CD4-positive, alpha-beta T cell treated with Interleukin-15 for 4 hours (primary cell): ENCODE data around the gene PRR33.

Experiments used
- DNase-seq: peaks from one replicate; pipeline ENCODE4 v3.0.0-alpha.2; 2020; ENCODE audit warnings: low spot score

The PRR33 gene

DNA sequence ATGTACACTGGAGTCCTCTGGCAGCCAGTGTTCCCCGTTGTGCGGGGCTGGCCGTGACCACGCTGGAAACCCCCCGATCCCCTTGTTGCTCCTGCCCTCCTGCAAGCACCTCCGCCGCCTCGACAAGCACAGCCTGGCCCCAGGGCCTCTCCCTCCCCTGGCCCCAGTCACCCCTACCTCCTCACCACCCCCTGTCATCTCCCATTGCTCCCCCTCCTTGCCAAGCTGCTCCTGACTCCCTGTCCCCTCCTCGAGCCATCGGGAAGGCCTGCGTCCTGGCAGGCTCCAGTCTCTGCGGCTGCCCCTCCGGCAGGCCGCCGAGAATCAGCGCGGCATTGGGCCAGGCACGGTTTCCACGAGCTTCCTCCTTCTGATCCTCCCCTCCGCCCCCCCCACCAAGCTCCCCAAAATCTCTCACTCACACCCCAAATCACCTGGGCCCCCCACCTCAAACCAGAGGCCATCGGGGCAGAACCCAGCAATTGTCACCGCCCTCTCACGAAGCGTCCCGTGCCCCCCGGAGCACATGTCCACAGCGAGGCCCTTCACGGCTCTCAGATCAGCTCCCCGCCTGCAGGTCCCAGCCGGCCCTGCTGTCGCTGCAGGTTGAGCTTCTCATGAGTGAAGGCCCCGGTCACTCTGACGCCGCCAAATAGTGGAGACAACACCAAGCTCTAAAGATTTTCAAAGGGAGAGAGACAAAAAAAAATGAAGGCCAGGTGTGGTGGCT is 44.5 kb downstream of the PRR33 start:
- DNase-seq: no peak

DNA sequence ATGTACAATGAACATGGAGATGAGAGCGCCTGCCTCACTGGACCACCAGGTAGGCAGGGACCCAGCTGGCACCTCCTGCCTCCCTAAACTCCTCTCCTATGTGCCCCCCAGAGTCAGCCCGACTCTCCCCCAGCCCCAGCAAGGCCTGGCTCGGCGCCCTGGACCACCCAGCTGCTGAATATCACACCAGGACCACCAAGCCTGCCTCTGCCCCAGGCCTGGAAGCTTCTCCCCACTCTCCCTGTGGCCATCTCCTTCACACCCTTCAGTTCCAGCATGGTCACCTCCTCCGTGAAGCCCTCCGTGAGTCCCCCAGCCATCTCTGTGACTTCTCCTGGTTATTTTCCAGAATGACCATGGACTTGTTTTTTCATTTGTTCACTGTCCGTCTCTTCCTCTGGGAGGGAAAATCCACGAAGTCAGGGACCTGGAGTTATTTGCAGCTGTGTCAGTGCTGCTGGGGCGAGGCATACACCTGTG is 45.2 kb downstream of the PRR33 start:
- DNase-seq: no peak

DNA sequence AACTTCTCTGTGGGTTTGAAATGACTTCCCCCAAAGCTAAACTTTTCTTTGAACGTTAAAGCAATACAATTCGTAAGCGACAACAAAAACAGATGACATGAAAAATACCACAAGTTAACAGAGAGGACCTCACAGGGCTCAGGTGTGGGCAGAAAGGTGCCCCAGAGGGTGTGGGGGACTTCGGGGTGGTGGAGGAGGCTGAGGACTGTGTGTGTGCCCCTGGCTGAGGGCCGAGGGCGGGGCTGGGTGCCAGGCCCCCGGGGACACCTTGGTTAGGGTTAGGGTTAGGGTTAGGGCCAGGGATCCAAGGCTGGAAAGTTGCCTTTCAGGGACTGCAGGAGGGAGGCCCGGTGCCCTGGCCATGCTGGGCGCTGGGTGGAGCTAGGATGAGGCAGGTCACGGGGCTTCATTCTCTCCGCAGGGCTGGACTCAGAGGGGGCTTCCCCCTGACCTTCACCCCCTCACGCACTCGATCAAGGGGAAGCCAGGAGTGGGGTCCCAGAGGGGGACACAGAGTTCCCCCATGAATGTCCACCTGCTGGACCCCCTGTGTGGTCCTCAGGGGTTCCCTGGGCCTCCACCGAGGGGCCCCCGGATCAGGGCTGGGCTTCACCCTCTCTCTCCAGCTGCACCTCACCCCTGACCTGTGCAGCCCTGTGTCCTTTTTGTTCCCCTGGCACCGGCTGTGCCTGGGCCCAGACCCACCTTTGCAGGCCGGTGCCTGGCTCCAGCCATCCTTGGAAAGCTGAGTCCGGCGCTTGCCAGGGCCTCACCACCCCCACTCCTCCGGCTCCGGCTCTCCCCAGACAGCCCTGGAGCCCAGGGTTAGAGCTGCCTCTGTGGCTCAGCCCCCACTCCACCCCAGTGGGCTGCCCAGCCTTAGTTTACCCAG is 45.9 kb downstream of the PRR33 start:
- peak; percentile 32 for DNase-seq

DNA sequence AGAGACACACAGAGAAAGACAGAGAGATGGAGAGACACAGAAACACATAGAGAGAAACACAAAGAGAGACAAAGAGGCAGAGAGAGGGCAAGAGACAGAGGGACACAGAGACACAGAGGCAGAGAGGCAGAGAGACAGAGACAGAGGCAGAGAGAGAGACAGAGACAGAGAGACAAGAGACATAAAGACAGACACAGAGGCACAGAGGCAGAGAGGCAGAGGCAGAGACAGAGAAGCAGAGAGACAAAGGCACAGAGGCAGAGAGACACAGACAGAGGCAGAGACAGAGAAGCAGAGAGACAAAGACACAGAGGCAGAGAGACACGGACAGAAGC is 46.6 kb downstream of the PRR33 start:
- DNase-seq: no peak

DNA sequence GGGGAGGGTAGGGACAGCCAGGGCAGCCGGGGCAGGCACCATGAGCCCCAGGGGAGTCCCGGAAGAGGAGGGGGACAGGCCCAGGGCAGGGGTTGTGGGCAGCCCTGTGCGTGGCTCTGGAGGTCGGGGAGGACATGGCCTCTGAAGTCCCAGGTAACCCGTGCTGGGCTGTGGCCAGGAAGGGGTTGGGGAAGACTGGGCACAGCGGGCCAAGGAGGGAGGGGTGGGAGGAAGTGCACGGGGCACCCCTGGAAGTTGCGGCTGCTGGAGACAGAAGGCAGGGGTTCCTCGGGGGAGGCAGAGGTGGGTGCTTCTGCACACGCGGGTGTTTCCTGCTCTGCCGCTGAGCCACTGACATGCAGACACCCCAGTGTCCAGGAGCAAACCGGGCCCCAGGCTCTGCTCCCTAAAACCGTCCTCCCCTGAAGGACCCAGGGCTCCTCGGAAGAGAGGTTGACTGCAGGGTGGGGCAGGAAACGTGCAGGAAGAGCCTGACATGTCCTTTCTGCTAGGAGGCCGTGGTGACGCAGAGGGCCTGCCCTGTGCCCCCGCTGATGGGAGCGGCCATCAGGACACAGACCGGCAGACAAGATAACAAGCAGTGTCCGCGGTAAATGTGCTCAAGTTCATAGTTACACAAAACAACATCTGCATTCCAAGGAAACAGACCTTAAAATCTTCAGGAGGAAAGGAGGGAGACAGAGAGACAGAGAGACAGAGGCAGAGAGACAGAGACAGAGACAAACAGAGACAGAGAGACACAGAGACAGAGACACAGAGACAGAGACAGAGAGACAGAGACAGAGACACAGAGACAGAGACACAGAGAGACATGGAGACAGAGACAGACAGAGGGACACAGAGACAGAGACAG is 47.2 kb downstream of the PRR33 start:
- peak; percentile 64 for DNase-seq

DNA sequence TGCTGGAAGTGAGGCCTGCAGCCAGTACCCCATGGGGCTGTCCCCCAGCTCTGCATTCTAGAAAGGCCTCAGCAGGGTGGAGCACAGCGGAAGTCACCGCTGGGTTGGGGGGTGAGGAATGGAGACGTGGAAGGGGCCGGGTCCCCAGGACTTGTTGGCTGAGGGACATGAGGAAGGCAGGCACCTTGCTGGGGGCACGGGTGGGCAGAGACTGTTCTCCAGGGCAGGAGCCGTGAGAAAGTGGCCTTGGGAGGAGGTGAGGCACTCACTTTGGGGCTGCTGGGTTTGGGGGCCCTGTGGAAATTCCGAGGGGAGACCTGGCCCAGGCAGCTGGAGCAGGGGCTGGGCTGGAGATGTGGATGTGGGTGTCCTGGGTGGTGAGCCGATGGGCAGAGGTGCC is 47.9 kb downstream of the PRR33 start:
- DNase-seq: no peak

DNA sequence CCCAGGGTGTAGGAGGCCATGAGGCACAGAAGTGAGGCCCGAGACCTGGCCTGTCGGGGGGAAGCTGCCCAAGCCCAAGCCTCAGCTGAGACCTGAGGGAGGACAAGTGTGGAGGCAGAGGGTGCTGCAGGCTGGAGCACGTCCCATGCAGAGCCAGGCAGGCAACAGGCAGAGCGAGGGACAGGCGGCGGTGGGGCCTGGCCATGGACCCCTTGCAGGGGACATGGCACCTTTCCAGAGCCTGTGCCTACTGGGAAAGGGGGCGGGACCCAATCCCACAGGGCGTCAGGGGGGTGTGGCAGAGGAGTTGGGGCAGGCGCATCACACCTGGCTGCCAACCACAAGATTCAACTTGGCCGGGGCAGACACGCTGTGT is 48.6 kb downstream of the PRR33 start:
- no peak for DNase-seq

DNA sequence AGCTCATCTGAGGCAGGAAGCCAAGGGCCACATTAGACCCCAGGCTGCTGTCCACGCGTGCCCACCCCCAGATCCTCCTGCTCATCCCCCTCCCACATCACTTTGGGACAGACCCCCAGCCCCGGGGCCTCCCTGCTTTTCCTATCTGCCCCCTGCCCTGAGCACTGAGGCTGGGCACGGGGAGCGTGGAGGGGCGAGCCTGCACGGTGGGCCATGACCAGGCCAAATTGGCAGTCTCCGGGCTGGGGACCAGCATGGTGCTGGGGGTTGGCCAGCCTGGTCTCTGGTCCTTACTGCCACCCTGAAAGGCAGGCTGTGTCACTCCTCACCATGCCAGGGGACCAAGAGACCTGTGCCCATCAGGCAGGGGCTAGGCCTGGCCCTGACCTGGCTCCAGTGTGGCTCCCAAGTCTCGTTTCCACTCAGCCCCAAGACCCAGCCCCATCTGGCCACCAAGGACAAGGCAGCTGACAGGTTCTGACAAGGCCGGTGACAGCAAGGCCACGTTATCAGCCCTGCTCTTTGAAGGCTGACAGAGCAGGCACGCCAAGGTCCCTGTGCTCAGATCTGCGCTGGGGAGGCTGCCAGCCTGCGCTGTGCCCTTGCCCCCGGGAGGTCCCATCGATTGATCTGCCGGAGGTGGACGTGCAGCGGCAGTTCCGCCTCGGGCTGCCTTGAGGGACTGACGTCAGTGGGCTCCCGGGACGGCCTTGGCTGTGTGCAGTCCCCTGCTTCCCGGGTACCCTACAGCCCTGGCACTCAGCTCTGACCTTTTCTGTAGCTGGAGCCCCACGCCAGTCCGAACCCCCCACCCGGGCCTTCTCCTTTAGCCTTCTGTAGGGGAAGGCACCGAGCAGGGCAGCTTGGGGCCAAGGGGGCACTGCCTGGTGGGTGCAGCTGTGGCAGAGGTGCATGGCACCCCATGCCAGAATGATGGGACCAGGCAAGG is 49.3 kb downstream of the PRR33 start:
- no peak for DNase-seq

DNA sequence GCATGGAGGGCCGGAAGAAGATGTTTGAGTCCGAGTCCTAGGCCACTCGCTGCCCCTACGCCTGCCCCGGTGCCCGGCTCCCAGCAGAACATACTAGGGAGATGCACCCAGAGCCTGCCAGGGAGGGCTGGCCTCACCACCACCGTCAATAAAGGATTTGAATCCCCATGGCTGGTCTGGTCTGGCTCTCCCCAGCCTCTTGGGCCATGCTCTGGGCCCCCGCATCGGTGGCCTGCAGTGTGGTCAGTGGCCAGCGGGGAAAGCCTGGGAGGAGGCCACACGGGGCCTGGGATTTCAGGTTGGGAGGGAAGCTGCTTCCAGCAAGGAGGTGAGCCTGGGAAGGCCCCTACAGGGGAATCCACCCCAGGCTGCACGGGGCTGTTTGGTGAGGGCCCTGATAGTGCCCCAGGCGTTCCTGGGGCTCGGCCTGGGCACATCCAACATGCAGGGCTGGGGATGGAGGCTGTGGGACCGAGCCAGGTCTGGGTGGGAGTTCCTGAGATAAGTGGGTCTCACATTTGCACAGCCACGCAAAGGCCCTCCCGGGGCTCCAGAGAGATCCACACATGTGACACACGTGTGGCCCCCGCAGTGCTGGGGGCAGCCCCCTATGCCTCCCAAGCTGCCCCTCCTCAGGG is 50.1 kb downstream of the PRR33 start:
- no peak for DNase-seq

DNA sequence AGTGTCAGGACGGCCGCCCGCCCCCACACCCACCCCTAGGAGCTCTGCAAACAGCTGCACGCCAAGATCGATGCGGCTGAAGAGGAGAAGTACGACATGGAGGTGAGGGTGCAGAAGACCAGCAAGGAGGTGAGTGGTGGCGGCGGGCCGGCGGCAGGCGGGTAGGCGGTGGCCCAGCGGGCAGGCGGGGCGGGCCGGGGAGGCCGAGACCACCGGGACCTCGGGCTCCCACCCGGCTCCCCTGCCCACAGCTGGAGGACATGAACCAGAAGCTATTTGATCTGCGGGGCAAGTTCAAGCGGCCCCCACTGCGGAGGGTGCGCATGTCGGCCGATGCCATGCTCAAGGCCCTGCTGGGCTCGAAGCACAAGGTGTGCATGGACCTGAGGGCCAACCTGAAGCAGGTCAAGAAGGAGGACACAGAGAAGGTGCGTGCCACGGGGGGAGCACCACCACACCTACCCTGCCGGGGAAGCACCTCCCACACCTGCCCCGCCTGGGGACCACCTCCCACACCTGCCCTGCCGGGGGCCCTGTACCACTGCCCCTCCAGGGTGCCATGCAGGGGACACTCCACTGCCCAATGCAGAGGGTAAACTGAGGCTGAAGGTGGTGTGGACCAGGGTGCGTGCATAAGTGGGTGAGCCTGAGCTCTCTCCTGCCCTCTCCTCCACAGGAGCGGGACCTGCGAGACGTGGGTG is 50.8 kb downstream of the PRR33 start:
- DNase-seq: no peak

DNA sequence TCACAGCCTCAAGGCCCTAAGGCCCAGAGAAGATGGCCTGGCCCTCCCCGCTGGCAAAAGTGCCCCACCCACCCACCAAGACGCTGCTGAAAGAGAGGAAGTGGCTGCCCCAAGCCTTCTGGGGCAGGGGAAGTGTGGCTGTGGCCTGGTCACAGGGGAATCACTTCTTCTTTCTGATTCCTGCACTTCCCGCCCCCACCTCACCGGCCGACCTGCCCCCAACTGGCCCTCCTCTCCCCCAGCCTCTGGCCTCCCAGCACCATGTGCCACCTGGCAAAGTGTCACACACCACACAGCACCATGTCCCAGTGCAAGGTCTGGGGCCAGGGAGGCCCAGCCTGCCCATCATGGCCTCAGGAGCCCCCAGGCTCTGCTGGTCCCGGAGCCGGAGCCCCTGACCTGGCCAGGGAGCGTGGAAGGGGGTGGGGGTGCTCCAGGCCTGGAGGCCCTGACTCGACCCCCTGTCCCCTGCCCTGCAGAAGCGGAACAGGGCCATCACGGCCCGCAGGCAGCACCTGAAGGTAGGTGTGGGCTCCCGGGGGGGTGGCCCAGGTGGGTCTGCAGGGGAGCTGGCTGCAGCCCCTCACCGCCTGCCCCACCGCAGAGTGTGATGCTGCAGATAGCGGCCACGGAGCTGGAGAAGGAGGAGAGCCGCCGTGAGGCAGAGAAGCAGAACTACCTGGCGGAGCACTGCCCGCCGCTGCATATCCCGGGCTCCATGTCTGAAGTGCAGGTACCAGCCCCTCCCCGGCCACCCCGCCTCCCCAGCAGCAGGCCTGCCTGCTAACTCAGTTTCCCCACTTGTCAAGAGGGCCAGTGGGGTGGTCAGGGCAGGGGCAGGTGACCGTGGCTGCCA is 51.5 kb downstream of the PRR33 start:
- DNase-seq: no peak

DNA sequence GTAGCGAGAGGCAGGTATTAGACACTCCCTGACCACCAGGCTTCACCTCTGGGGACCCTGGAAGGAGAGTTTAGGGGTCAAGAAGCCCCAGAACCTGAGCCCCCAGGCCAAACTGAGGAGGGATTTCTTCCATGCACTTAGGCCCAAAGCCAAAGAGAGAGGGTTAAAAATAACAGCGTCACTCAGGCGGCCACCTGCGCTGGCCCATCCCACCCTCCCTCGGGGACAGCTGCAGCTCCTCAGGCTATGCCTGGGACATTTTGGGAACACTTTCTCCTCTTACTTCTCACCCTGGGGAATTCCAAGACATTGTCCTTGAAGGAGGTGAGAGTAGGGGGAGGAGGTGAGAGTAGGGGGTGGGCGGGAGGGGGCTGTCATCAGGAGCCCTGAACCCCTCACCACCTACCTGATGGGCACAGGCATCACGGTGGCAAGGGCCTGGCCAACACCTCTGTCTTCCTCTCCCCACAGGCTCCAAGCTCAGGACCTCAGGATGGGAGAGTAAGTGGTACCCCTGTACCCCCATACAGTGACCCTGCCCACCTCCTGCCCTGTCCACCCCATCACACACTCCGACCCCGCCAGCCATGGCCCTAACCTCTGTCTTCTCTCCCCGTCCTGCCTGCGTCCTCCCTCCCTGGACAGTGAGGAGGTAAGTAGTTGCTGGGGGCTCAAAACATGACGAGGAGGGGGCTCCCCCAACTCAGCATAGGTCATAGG is 52.3 kb downstream of the PRR33 start:
- no peak for DNase-seq

DNA sequence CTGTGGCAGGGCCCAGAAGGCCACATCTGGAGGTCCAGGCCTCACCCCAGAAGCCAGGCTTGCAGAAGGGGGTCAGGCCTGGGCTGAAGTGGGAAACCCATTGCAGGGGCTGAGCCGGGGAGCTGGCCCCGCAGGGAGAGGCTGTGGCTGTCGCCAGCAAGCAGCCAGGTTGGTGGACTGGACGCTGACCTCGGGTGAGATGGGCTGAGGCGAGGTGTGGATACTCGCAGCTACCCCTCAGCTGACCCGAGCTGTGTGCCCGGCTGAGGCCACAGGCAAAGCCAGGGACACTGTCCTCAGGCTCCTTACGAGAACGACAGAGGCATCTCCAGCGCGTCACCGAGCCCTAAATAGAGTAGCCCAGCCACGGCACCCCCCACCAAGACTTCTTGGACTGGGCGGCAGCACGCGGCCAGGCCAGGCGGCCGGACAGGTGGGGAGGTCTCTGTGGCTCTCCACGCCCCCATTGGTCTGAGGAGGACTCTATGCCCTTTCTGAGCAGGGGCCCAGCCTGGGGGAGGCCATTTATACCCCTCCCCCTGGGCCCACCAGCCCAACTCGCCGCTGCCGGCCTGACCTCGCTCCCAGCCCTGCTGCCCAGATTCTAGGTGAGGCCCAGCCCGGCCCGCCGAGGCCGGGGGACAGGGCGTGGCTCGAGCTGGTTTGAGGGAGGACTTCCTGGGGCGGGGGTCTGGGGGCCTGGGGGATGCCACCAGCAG is 53.1 kb downstream of the PRR33 start, which contains the start of gene TNNI2:
Gene TNNI2, plus strand, starts transcription at position 556 of the 719 bp plus-strand sequence. CDS start 716 bp downstream, outside the sequence.
- no peak for DNase-seq
